Measurements from ENCODE around the gene FSD1L.

DNA sequence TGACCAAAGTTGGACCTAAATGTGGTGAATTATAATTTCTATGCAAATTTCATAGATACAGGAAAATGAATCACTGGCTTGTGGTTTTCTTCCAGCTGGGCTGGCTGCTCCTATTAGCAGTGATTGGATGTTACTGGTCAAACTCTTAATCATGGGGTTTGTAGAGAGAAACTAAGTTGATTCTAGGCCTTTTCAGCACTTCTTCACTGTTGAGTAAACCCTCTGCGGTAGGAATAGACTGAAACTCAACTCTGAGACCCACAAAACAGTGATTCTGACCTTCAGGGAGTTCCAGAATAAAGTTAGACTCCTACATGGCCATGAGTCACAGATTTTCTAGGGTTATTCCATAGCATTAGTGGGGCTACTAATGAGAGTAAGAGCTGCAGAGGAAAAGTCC lies 62.2 kb downstream of the FSD1L start:
- TF ChIP-seq POLR2A (IDR thresholded peaks at IDR 0.05) = no peak
- TF ChIP-seq, protein P1, sequence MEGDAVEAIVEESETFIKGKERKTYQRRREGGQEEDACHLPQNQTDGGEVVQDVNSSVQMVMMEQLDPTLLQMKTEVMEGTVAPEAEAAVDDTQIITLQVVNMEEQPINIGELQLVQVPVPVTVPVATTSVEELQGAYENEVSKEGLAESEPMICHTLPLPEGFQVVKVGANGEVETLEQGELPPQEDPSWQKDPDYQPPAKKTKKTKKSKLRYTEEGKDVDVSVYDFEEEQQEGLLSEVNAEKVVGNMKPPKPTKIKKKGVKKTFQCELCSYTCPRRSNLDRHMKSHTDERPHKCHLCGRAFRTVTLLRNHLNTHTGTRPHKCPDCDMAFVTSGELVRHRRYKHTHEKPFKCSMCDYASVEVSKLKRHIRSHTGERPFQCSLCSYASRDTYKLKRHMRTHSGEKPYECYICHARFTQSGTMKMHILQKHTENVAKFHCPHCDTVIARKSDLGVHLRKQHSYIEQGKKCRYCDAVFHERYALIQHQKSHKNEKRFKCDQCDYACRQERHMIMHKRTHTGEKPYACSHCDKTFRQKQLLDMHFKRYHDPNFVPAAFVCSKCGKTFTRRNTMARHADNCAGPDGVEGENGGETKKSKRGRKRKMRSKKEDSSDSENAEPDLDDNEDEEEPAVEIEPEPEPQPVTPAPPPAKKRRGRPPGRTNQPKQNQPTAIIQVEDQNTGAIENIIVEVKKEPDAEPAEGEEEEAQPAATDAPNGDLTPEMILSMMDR (IDR thresholded peaks at IDR 0.05) = no peak
